AG04449 (cell line): ENCODE measurements around the gene PAX5.

ENCODE experiments used
- CTCF ChIA-PET: fragments of 350-600 bp; formaldehyde crosslinking; extraction: SDS; loops from one replicate; lab custom pipeline; 2021; ENCODE audit warnings: antibody characterized with exemption; lab: Yijun Ruan, JAX
- POLR2A ChIA-PET: fragments of 400-600, 350-600 bp; formaldehyde crosslinking; extraction: SDS; loops from one replicate; lab custom pipeline; 2020; ENCODE audit warnings: antibody characterized with exemption, inconsistent platforms; lab: Yijun Ruan, JAX
- DNase-seq: peaks from one replicate; pipeline ENCODE4 v3.0.0-alpha.2; 2010; ENCODE audit warnings: low read depth, low spot score
- H3K4me3 ChIP-seq: 2 replicates; pipeline ENCODE4 v1.5.1; 2011; ENCODE audit warnings: low read depth, mild to moderate bottlenecking, control low read depth, low read length
- TF ChIP-seq, protein P1 (sequence below): IDR thresholded peaks from one replicate; pipeline ENCODE4 v1.5.1; 2011; ENCODE audit warnings: mild to moderate bottlenecking, moderate library complexity, low read length, control low read depth, inconsistent platforms; ENCODE audit not compliant: insufficient read depth; ENCODE audit errors: missing control alignments

PAX5 gene

DNA sequence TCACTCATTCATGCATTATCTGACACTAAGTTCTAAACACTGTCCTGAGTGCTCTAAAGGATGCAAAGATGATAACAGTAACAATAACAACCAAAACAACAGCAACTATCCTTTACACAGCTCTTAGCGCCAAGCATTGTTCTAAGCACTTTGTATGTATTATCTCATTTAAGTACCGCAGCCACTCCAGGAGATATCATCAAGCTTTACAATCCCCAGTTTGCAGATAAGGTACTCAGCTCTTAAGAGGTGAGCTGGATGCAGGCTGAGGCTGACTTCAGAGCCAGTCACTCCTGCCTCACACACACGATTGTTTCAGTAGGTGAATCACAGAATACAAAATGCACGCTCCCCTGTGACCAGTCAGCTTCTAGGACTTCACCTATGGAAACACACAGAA is 141.8 kb downstream of the PAX5 start:
- ChIA-PET CTCF (interaction anchor here (1.0 to 1.7 kb wide), 2 partner anchors 19 to 21 kb away, joined by 4 to 9 read pairs; no protein-coding TSS in a partner anchor), POLR2A (no interaction called here)
- H3K4me3 ChIP-seq, result no peak overlapping the region
- no peak for DNase-seq
- TF ChIP-seq, protein P1, sequence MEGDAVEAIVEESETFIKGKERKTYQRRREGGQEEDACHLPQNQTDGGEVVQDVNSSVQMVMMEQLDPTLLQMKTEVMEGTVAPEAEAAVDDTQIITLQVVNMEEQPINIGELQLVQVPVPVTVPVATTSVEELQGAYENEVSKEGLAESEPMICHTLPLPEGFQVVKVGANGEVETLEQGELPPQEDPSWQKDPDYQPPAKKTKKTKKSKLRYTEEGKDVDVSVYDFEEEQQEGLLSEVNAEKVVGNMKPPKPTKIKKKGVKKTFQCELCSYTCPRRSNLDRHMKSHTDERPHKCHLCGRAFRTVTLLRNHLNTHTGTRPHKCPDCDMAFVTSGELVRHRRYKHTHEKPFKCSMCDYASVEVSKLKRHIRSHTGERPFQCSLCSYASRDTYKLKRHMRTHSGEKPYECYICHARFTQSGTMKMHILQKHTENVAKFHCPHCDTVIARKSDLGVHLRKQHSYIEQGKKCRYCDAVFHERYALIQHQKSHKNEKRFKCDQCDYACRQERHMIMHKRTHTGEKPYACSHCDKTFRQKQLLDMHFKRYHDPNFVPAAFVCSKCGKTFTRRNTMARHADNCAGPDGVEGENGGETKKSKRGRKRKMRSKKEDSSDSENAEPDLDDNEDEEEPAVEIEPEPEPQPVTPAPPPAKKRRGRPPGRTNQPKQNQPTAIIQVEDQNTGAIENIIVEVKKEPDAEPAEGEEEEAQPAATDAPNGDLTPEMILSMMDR, result no peak

- CTCF ChIA-PET, result interaction anchor here (1.0 to 1.7 kb wide), 2 partner anchors 18 to 20 kb away, joined by 4 to 9 read pairs; no protein-coding TSS in a partner anchor
Observed at GRCh38 chr9:36891341-36891811, 142.7 kb downstream of the PAX5 start.

GRCh38 chr9:36889844-36890243 is 144.2 kb downstream of the PAX5 start:
- no peak for DNase-seq
- H3K4me3 ChIP-seq, result no peak overlapping the region
- ChIA-PET CTCF (interaction anchor here (1.0 to 1.6 kb wide), 2 partner anchors 13 to 16 kb away, joined by 3 to 6 read pairs; no protein-coding TSS in a partner anchor), POLR2A (no interaction called here)
- TF ChIP-seq, protein P1, result no peak

More at GRCh38 chr9:36891341-36891811, 142.7 kb downstream of the PAX5 start:
- TF ChIP-seq, protein P1, result no peak
- POLR2A ChIA-PET, result no interaction called here
- DNase-seq, result no peak
- H3K4me3 ChIP-seq, result no peak overlapping the region

GRCh38 chr9:36888551-36888950 is 145.5 kb downstream of the PAX5 start:
- no peak for DNase-seq
- ChIA-PET POLR2A (no interaction called here), CTCF (interaction anchor here (1.1 to 1.6 kb wide), 2 partner anchors 8 to 15 kb away, joined by 3 to 6 read pairs; no protein-coding TSS in a partner anchor)
- H3K4me3 ChIP-seq, result no peak overlapping the region
- TF ChIP-seq, protein P1, result no peak

DNA sequence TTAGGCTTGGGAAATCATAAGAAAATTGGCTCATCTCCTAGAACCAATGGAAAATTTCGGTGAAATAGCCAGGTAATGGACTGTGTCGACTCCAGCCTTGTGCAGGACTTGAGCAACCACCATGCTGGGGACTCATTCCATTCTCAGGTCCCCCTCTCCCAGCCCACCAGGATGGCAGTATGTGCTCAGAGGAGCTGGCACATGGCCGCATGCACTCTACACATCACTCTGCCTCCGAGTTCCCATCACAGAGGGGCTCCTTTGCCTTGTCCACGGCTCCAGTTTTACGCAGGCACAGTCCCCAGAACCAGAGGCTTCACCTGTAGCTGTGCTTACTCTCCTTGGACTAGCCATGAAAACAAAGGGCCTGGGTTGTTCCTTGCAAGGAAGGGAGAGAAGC is 149.3 kb downstream of the PAX5 start:
- H3K4me3 ChIP-seq, result no peak overlapping the region
- TF ChIP-seq, protein P1, result no peak
- no peak for DNase-seq
- ChIA-PET POLR2A (no interaction called here), CTCF (interaction anchor here (5.4 kb wide), 1 partner anchor 11 kb away, joined by 44 read pairs; no protein-coding TSS in a partner anchor)

DNA sequence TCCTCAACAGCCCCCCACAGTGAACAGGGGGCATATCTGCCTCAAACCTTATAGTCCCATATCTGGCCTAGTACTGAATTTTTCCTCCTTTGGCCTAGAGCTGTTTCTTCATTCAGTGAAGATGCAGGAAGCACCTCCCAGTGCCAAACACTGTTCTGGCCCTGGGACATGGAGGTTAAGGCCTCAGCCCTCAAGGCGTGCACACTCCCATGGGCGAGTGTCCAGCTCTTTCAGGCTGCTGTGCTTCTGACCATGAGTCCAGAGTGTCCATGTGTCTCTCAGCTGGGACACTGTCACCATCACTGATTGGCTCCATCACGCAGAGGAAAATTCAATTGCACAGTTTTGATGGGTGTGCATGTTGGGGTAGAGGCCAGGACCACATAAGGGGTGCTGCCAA is 151.5 kb downstream of the PAX5 start:
- DNase-seq, result no peak
- ChIA-PET CTCF (interaction anchor here (5.4 kb wide), 1 partner anchor 9 kb away, joined by 44 read pairs; no protein-coding TSS in a partner anchor), POLR2A (no interaction called here)
- TF ChIP-seq, protein P1, result no peak
- H3K4me3 ChIP-seq, result no peak overlapping the region
